BLaER1 treated with 17β-estradiol and CSF1 and Interleukin-3, amounts not matched to agents 10 nM and 100 nM (cell line): Measurements from ENCODE around the gene CIB2.

ENCODE experiments used
- H3K27ac ChIP-seq, 11 experiments: shearing (Covaris generic); formaldehyde crosslinking; 2 replicates each; pipeline ENCODE4 v1.8.1; 2022
- H3K27me3 ChIP-seq, 11 experiments: shearing (Covaris generic); formaldehyde crosslinking; 2 replicates each; pipeline ENCODE4 v1.8.1; 2022
- H3K36me3 ChIP-seq, 11 experiments: shearing (Covaris generic); formaldehyde crosslinking; 2 replicates each; pipeline ENCODE4 v1.8.1; 2022
- H3K4me1 ChIP-seq, 10 experiments: shearing (Covaris generic); formaldehyde crosslinking; 2 replicates each; pipeline ENCODE4 v1.8.1; 2022
- H3K4me2 ChIP-seq, 11 experiments: shearing (Covaris generic); formaldehyde crosslinking; 2 replicates each; pipeline ENCODE4 v1.8.1; 2022
- H3K4me3 ChIP-seq, 10 experiments: shearing (Covaris generic); formaldehyde crosslinking; 2 replicates each; pipeline ENCODE4 v1.8.1; 2022
- H3K9ac ChIP-seq, 11 experiments: shearing (Covaris generic); formaldehyde crosslinking; 2 replicates each; pipeline ENCODE4 v1.8.1; 2022
- H3K9me3 ChIP-seq, 11 experiments: shearing (Covaris generic); formaldehyde crosslinking; replicated peaks in 1 of 11; 2 replicates each; pipeline ENCODE4 v1.8.1; 2022
- H4K20me1 ChIP-seq, 11 experiments: shearing (Covaris generic); formaldehyde crosslinking; 2 replicates each; pipeline ENCODE4 v1.8.1; 2022
- Cebpa-rat ChIP-seq, 11 experiments: shearing (Covaris generic); IDR thresholded peaks; 2 replicates each; pipeline ENCODE4 v1.8.1; 2022

CIB2 gene

GRCh38 chr15:78101423-78102105 lies 29.7 kb downstream of the CIB2 start:
- no peak overlapping the region for H3K4me3 ChIP-seq
- H3K4me1 ChIP-seq, result peaks cover 34 to 42% (median 40%) of the 10 kb centered on the region in 10 experiments
- no peak overlapping the region for H3K27ac ChIP-seq
- H4K20me1 ChIP-seq, result peaks cover 0 to 18% (median 0%) of the 10 kb centered on the region in 11 experiments; a peak in 3 of 22 replicates
- H3K36me3 ChIP-seq, result no peaks in the 10 kb centered on the region
- no peak overlapping the region for H3K9ac ChIP-seq
- H3K4me2 ChIP-seq, result no peak overlapping the region
- TF ChIP-seq Cebpa-rat (IDR thresholded peaks at IDR 0.05), result no peak
- H3K9me3 ChIP-seq, result no peaks in the 10 kb centered on the region
- H3K27me3 ChIP-seq, result no peaks in the 10 kb centered on the region

- Histone ChIP-seq H3K9ac (no peak overlapping the region), H3K9me3 (no peaks in the 10 kb centered on the region), H3K27ac (no peak overlapping the region), H3K4me2 (no peak overlapping the region), H3K36me3 (no peaks in the 10 kb centered on the region), H4K20me1 (peaks cover 0 to 18% (median 0%) of the 10 kb centered on the region in 11 experiments; a peak in 2 of 22 replicates), H3K4me1 (peaks cover 29 to 36% (median 33%) of the 10 kb centered on the region in 10 experiments), H3K27me3 (no peaks in the 10 kb centered on the region), H3K4me3 (no peak overlapping the region)
- TF ChIP-seq Cebpa-rat (IDR thresholded peaks at IDR 0.05), result no peak
Measured at GRCh38 chr15:78100886-78101285, 30.4 kb downstream of the CIB2 start.

- no peak overlapping the region for H3K4me2 ChIP-seq
- TF ChIP-seq Cebpa-rat (IDR thresholded peaks at IDR 0.05), result no peak
- no peak overlapping the region for H3K9ac ChIP-seq
- H4K20me1 ChIP-seq, result peaks cover 0 to 8% (median 0%) of the 10 kb centered on the region in 11 experiments; a peak in 2 of 22 replicates
- H3K27me3 ChIP-seq, result no peaks in the 10 kb centered on the region
- H3K36me3 ChIP-seq, result no peaks in the 10 kb centered on the region
- no peak overlapping the region for H3K27ac ChIP-seq
- H3K4me3 ChIP-seq, result no peak overlapping the region
- H3K9me3 ChIP-seq, result no peaks in the 10 kb centered on the region
- peaks cover 3 to 10% (median 7%) of the 10 kb centered on the region in 10 experiments for H3K4me1 ChIP-seq
Measured at GRCh38 chr15:78098131-78098755, 33.0 kb downstream of the CIB2 start.

DNA sequence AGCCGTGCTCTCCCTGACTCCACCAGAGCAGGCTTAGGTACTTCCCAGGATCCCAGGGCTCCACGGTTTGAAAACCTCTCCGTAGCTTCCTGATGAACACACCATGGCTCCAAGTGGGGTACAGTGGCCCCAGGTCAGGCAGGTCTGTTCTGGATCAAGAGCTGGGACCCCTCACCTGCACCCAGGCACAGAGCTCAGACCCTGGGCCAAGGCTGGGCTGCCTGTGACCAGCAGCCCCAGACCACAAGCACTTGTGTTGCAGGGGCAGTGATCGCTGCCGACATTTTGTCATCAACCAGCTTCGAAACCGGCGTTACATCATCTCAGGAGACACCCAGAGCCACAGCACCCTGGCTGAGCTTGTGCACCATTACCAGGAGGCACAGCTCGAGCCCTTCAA lies 33.6 kb downstream of the CIB2 start:
- H3K9ac ChIP-seq, result no peak overlapping the region
- H3K27ac ChIP-seq, result no peak overlapping the region
- no peaks in the 10 kb centered on the region for H3K36me3 ChIP-seq
- TF ChIP-seq Cebpa-rat (IDR thresholded peaks at IDR 0.05), result no peak
- H3K4me2 ChIP-seq, result no peak overlapping the region
- no peaks in the 10 kb centered on the region for H3K9me3 ChIP-seq
- peaks cover 0 to 8% (median 0%) of the 10 kb centered on the region in 11 experiments; a peak in 2 of 22 replicates for H4K20me1 ChIP-seq
- H3K4me3 ChIP-seq, result no peak overlapping the region
- no peaks in the 10 kb centered on the region for H3K27me3 ChIP-seq
- H3K4me1 ChIP-seq, result peaks cover 0 to 5% (median 1%) of the 10 kb centered on the region in 10 experiments; a peak in 11 of 20 replicates

DNA sequence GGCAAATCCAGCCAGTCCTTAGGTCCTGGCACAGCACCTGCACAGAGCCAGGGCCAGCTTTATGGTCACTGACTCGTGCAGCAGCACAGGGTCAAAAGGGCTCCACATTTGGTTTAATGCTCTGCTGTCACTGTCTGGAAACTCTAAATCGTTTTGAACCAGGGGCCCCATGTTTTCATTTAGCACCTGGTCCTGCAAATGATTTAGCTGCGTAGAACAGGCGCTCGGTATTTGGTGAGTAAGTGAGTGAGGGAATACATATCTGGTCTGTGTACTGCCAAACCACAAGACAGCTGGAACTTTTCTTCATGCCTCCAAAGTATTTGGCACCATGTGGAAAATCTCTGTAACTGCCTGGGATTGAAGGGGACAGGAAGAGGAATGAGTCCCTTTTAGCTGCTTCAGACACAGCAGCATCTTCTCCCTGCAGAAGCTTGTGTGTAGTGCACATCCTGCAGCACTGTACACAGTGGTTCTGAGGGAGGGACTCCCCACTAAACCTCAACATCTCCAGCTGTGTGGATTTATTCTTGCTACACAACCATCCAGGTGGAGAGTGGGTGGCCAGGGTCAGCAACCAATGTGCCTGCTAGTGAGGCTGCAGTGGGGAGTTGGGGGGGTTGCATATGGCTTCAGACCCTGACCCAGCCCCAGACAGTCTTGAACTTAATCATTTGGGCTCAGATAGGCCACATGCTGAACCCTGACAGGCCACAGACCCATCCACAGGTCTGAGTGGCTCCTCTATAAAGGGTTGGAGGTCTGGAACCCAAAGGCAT lies 37.8 kb downstream of the CIB2 start:
- Histone ChIP-seq H3K4me3 (no peak overlapping the region), H3K27ac (no peak overlapping the region), H3K9ac (no peak overlapping the region), H3K9me3 (no peaks in the 10 kb centered on the region), H3K27me3 (no peaks in the 10 kb centered on the region), H4K20me1 (peaks cover 0 to 1% (median 0%) of the 10 kb centered on the region in 11 experiments; a peak in 1 of 22 replicates), H3K36me3 (no peaks in the 10 kb centered on the region), H3K4me1 (peaks cover 5 to 14% (median 8%) of the 10 kb centered on the region in 10 experiments; a peak in 14 of 20 replicates), H3K4me2 (no peak overlapping the region)
- no peak for TF ChIP-seq Cebpa-rat (IDR thresholded peaks at IDR 0.05)

GRCh38 chr15:78092261-78093041 lies 38.8 kb downstream of the CIB2 start, which contains the start of gene SH2D7:
Gene SH2D7 (plus strand): TSS chr15:78092561. CDS start chr15:78092585, 24 bp downstream.
- no peaks in the 10 kb centered on the region for H3K9me3 ChIP-seq
- H3K27me3 ChIP-seq, result no peaks in the 10 kb centered on the region
- H3K9ac ChIP-seq, result no peak within 1 kb of the TSS
- no peak within 1 kb of the TSS for H3K27ac ChIP-seq
- H3K4me1 ChIP-seq, result peaks cover 7 to 23% (median 11%) of the 10 kb centered on the region in 10 experiments; a peak in 14 of 20 replicates
- no peak for TF ChIP-seq Cebpa-rat (IDR thresholded peaks at IDR 0.05)
- peaks cover 0 to 6% (median 0%) of the 10 kb centered on the region in 11 experiments; a peak in 1 of 22 replicates for H4K20me1 ChIP-seq
- no peak within 1 kb of the TSS for H3K4me3 ChIP-seq
- H3K36me3 ChIP-seq, result no peaks in the 10 kb centered on the region
- peak within 1 kb of the TSS in 7 of 11 experiments; percentile 1 to 48 (median 17); a peak in 8 of 22 replicates for H3K4me2 ChIP-seq

GRCh38 chr15:78090422-78091063 lies 40.7 kb downstream of the CIB2 start:
- Histone ChIP-seq H3K9ac (no peak overlapping the region), H3K4me2 (no peak overlapping the region), H3K27ac (no peak overlapping the region), H3K4me1 (peaks cover 7 to 35% (median 11%) of the 10 kb centered on the region in 10 experiments; a peak in 14 of 20 replicates), H3K36me3 (no peaks in the 10 kb centered on the region), H4K20me1 (peaks cover 0 to 6% (median 0%) of the 10 kb centered on the region in 11 experiments; a peak in 1 of 22 replicates), H3K27me3 (no peaks in the 10 kb centered on the region), H3K4me3 (no peak overlapping the region), H3K9me3 (no peaks in the 10 kb centered on the region)
- TF ChIP-seq Cebpa-rat (IDR thresholded peaks at IDR 0.05), result no peak

- H3K4me1 ChIP-seq, result peaks cover 15 to 53% (median 20%) of the 10 kb centered on the region in 10 experiments; a peak in 18 of 20 replicates
- peak overlapping the region in 2 of 11 experiments; percentile 5 to 33; a peak in 2 of 22 replicates for H3K27ac ChIP-seq
- no peak for TF ChIP-seq Cebpa-rat (IDR thresholded peaks at IDR 0.05)
- no peaks in the 10 kb centered on the region for H3K27me3 ChIP-seq
- H4K20me1 ChIP-seq, result peaks cover 0 to 6% (median 0%) of the 10 kb centered on the region in 11 experiments; a peak in 1 of 22 replicates
- peak overlapping the region in 1 of 11 experiments; percentile 37; a peak in 1 of 22 replicates for H3K9ac ChIP-seq
- H3K36me3 ChIP-seq, result no peaks in the 10 kb centered on the region
- H3K9me3 ChIP-seq, result no peaks in the 10 kb centered on the region
- peak overlapping the region in 4 of 11 experiments; percentile 32 to 86 (median 79); a peak in 7 of 22 replicates for H3K4me2 ChIP-seq
- no peak overlapping the region for H3K4me3 ChIP-seq
Measured at GRCh38 chr15:78088773-78089080, 42.5 kb downstream of the CIB2 start.
